KG1 (cell line): Measurements from ENCODE around the gene FFAR2.

Experiments
- DNase-seq: peaks from one replicate; lab custom pipeline; 2025; lab: John Stamatoyannopoulos, UW

Gene FFAR2

GRCh38 chr19:35486268-35486708 lies 38.2 kb downstream of the FFAR2 start:
- DNase-seq: no peak

GRCh38 chr19:35487656-35488182 lies 39.7 kb downstream of the FFAR2 start:
- DNase-seq: no peak

- no peak for DNase-seq
These were observed 40.6 kb downstream of the FFAR2 start for GRCh38 chr19:35488677-35489076.

- DNase-seq: no peak
These were observed 42.3 kb downstream of the FFAR2 start, which contains the start of gene KRTDAP for GRCh38 chr19:35490364-35490763. Gene KRTDAP (minus strand): TSS chr19:35490464. CDS start chr19:35490442, 22 bp downstream.

GRCh38 chr19:35491836-35492360 lies 43.8 kb downstream of the FFAR2 start:
- DNase-seq: no peak

GRCh38 chr19:35493971-35494370 lies 45.9 kb downstream of the FFAR2 start:
- no peak for DNase-seq

- DNase-seq: peak; percentile 5
These were observed 47.3 kb downstream of the FFAR2 start for GRCh38 chr19:35495107-35496064.

- no peak for DNase-seq
These were observed 49.3 kb downstream of the FFAR2 start for GRCh38 chr19:35497406-35497805.

GRCh38 chr19:35498220-35498619 lies 50.2 kb downstream of the FFAR2 start:
- DNase-seq: no peak

- DNase-seq: no peak
These were observed 51.0 kb downstream of the FFAR2 start for GRCh38 chr19:35498984-35499527.

- no peak for DNase-seq
These were observed 52.6 kb downstream of the FFAR2 start for GRCh38 chr19:35500611-35501010.
